Measurements from ENCODE around the gene NCR3LG1. TPM values are rescaled to one million over a fixed set of nuclear protein-coding genes. Genes with fewer than 3 reads are reported as not detected.

Gene NCR3LG1
- total and polyA plus RNA-seq, 2 donors (not counting 1 experiment from before 2014, with no cell fraction given) = 0.12 to 0.64 TPM

DNA sequence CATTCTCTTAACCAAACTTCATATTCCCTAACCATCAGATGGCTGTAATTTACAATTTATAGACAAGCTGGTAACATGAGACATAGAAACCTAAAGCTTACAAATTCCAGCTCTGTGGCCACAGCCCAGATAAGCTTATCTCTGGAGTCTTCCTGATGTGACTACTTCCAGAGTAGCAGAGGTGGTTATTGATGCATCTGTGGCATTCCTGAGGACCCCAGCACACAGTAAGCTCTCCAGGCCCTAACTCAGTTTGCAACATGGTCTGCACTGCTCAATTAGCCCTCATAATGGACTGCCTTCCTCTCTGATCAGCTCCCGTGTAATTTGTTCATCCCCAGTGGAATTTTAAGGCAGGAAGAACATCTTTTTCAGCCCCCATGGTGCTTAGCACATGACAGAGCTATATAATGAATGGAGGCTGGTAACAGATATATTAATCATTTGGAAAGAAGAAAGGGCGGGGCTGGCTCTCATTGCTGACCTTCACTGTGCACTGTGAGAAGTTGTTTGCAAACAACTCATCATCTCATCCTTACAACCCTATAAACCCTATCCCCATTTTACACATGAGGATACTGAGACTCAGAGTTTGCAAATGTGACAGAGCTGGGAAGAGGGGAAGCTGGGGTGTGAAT is 67.0 kb downstream of the NCR3LG1 start:
- Histone ChIP-seq H3K27me3 (replicated peaks in 1 of 4; ENCODE audit: control extremely low read depth in 1 of 4, control insufficient read depth in 3 of 4, insufficient read depth in 4 of 4, low read length in 3 of 4) (peaks cover 0 to 20% (median 2%) of the 10 kb centered on the region in 4 experiments), H3K36me3 (replicated peaks in 1 of 2; ENCODE audit: control extremely low read depth in 1 of 2, control insufficient read depth in 1 of 2, extremely low read depth in 1 of 2, insufficient read depth in 2 of 2, low read length in 1 of 2) (no peaks in the 10 kb centered on the region), H3K4me2 (replicated peaks; ENCODE audit: low read depth, low read length, poor library complexity, severe bottlenecking) (no peak overlapping the region), H3K9me3 (ENCODE audit: control extremely low read depth in 1 of 3, control insufficient read depth in 2 of 3, insufficient read depth in 1 of 3, low read length in 2 of 3) (no peaks in the 10 kb centered on the region), H4K20me1 (ENCODE audit: control insufficient read depth, insufficient read depth, low read length, poor library complexity, severe bottlenecking) (no peaks in the 10 kb centered on the region), H3K4me3 (ENCODE audit: control extremely low read depth in 1 of 5, extremely low read depth in 1 of 5, insufficient read depth in 1 of 5, low read depth in 2 of 5, low read length in 4 of 5) (no peak overlapping the region), H3K4me1 (ENCODE audit: control insufficient read depth in 2 of 2, insufficient read depth in 2 of 2, low read length in 2 of 2) (no peaks in the 10 kb centered on the region), H3K27ac (ENCODE audit: low read length in 2 of 2) (no peak overlapping the region), H3K9ac (ENCODE audit: low read length) (no peak overlapping the region), H3K79me2 (ENCODE audit: control insufficient read depth, insufficient read depth, low read length) (no peaks in the 10 kb centered on the region), H2AFZ (ENCODE audit: insufficient read depth, low read depth, low read length, poor library complexity, severe bottlenecking) (no peak overlapping the region)
- ATAC-seq (ENCODE audit: low read depth) (no peak), DNase-seq (no peak)
- no peaks in the 10 kb centered on the region for H3K4me1 Mint-ChIP-seq
- no peak overlapping the region for H3K27ac Mint-ChIP-seq
- POLR2A ChIA-PET = no interaction called here
- no peaks in the 10 kb centered on the region for H3K9me3 Mint-ChIP-seq (ENCODE audit: insufficient read depth)
- TF ChIP-seq, protein P1, sequence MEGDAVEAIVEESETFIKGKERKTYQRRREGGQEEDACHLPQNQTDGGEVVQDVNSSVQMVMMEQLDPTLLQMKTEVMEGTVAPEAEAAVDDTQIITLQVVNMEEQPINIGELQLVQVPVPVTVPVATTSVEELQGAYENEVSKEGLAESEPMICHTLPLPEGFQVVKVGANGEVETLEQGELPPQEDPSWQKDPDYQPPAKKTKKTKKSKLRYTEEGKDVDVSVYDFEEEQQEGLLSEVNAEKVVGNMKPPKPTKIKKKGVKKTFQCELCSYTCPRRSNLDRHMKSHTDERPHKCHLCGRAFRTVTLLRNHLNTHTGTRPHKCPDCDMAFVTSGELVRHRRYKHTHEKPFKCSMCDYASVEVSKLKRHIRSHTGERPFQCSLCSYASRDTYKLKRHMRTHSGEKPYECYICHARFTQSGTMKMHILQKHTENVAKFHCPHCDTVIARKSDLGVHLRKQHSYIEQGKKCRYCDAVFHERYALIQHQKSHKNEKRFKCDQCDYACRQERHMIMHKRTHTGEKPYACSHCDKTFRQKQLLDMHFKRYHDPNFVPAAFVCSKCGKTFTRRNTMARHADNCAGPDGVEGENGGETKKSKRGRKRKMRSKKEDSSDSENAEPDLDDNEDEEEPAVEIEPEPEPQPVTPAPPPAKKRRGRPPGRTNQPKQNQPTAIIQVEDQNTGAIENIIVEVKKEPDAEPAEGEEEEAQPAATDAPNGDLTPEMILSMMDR (IDR thresholded peaks at IDR 0.05) = no peak
- no peak for TF ChIP-seq EZH2 (IDR thresholded peaks at IDR 0.05; ENCODE audit: borderline replicate concordance, insufficient read depth, low read depth, low read length, poor library complexity, severe bottlenecking)
- peaks cover 45% of the 10 kb centered on the region for H3K27me3 Mint-ChIP-seq
- CTCF ChIA-PET = interaction anchor here (0.7 to 0.8 kb wide), 2 partner anchors 30 to 64 kb away, joined by 3 to 5 read pairs; partner anchors contain the start of gene KCNJ11
- 50% methylated on average over 1 of the region's 2 CpGs for WGBS (ENCODE audit: insufficient coverage)
- no peak overlapping the region for H3K4me3 Mint-ChIP-seq
- intact Hi-C loops (cut with micrococcal nuclease) = no loop called here

- TF ChIP-seq EZH2 (IDR thresholded peaks at IDR 0.05; ENCODE audit: borderline replicate concordance, insufficient read depth, low read depth, low read length, poor library complexity, severe bottlenecking) = no peak
- TF ChIP-seq, protein P1 (IDR thresholded peaks at IDR 0.05) = no peak
- no peaks in the 10 kb centered on the region for H3K9me3 Mint-ChIP-seq (ENCODE audit: insufficient read depth)
- peaks cover 0 to 17% (median 2%) of the 10 kb centered on the region in 4 experiments for H3K27me3 ChIP-seq (replicated peaks in 1 of 4; ENCODE audit: control extremely low read depth in 1 of 4, control insufficient read depth in 3 of 4, insufficient read depth in 4 of 4, low read length in 3 of 4)
- H2AFZ ChIP-seq (ENCODE audit: insufficient read depth, low read depth, low read length, poor library complexity, severe bottlenecking) = no peak overlapping the region
- no peaks in the 10 kb centered on the region for H3K9me3 ChIP-seq (ENCODE audit: control extremely low read depth in 1 of 3, control insufficient read depth in 2 of 3, insufficient read depth in 1 of 3, low read length in 2 of 3)
- ATAC-seq (ENCODE audit: low read depth) (no peak), DNase-seq (no peak)
- H3K4me3 Mint-ChIP-seq = no peak overlapping the region
- H3K4me3 ChIP-seq (ENCODE audit: control extremely low read depth in 1 of 5, extremely low read depth in 1 of 5, insufficient read depth in 1 of 5, low read depth in 2 of 5, low read length in 4 of 5) = no peak overlapping the region
- ChIA-PET POLR2A (no interaction called here), CTCF (no interaction called here)
- H3K27ac Mint-ChIP-seq = no peak overlapping the region
- H3K4me1 ChIP-seq (ENCODE audit: control insufficient read depth in 2 of 2, insufficient read depth in 2 of 2, low read length in 2 of 2) = no peaks in the 10 kb centered on the region
- no peak overlapping the region for H3K9ac ChIP-seq (ENCODE audit: low read length)
- H3K79me2 ChIP-seq (ENCODE audit: control insufficient read depth, insufficient read depth, low read length) = no peaks in the 10 kb centered on the region
- no peak overlapping the region for H3K27ac ChIP-seq (ENCODE audit: low read length in 2 of 2)
- no peaks in the 10 kb centered on the region for H4K20me1 ChIP-seq (ENCODE audit: control insufficient read depth, insufficient read depth, low read length, poor library complexity, severe bottlenecking)
- no peak overlapping the region for H3K4me2 ChIP-seq (replicated peaks; ENCODE audit: low read depth, low read length, poor library complexity, severe bottlenecking)
- no peaks in the 10 kb centered on the region for H3K36me3 ChIP-seq (replicated peaks in 1 of 2; ENCODE audit: control extremely low read depth in 1 of 2, control insufficient read depth in 1 of 2, extremely low read depth in 1 of 2, insufficient read depth in 2 of 2, low read length in 1 of 2)
- no peaks in the 10 kb centered on the region for H3K4me1 Mint-ChIP-seq
- peaks cover 48% of the 10 kb centered on the region for H3K27me3 Mint-ChIP-seq
- 84% methylated on average over 3 of the region's 4 CpGs for WGBS (ENCODE audit: insufficient coverage)
- intact Hi-C loops (cut with micrococcal nuclease) = no loop called here
These were observed 70.2 kb downstream of the NCR3LG1 start for GRCh38 chr11:17421781-17422180.
